SU-DHL-6 (cell line): ENCODE measurements around the gene MEA1.

Experiments used
- H2AFZ ChIP-seq: fragments of 200-600 bp; sonication (generic); 2 replicates; pipeline ENCODE4 v1.6.1; 2014; ENCODE audit warnings: low read depth, mild to moderate bottlenecking, moderate library complexity, mixed read lengths, antibody characterized with exemption, low read length; ENCODE audit not compliant: severe bottlenecking
- H3F3A ChIP-seq: fragments of 200-600 bp; shearing (Covaris generic); 2 replicates; pipeline ENCODE4 v1.6.0; 2016; ENCODE audit warnings: antibody characterized with exemption, mild to moderate bottlenecking; ENCODE audit not compliant: insufficient read depth
- H3K27ac ChIP-seq: fragments of 200-600 bp; sonication (generic); 2 replicates; pipeline ENCODE4 v1.5.1; 2016; ENCODE audit warnings: low read depth, mild to moderate bottlenecking, low read length, moderate library complexity, mixed read lengths
- H3K27me3 ChIP-seq: fragments of 200-600 bp; sonication (generic), shearing (Covaris generic); 2 replicates; pipeline ENCODE4 v1.6.0; 2014; ENCODE audit warnings: mild to moderate bottlenecking, low read length
- H3K36me3 ChIP-seq: fragments of 200-600 bp; sonication (generic); 2 replicates; pipeline ENCODE4 v1.6.1; 2014; ENCODE audit warnings: mild to moderate bottlenecking, low read length, mixed read lengths
- H3K4me2 ChIP-seq: fragments of 300-600, 200-600 bp; shearing (Covaris generic), sonication (generic); 2 replicates; pipeline ENCODE4 v1.6.0; 2014; ENCODE audit warnings: low read length, low read depth, mild to moderate bottlenecking; ENCODE audit not compliant: poor library complexity, severe bottlenecking
- H3K4me3 ChIP-seq: fragments of 200-600 bp; sonication (generic); 2 replicates; pipeline ENCODE4 v1.5.1; 2014; ENCODE audit warnings: antibody characterized with exemption, low read length, mild to moderate bottlenecking, mixed read lengths; ENCODE audit not compliant: insufficient read depth, poor library complexity, severe bottlenecking
- H3K79me2 ChIP-seq: fragments of 200-600 bp; sonication (generic); 2 replicates; pipeline ENCODE4 v1.6.1; 2014; ENCODE audit warnings: mild to moderate bottlenecking, low read length, moderate library complexity; ENCODE audit not compliant: insufficient read depth
- H3K9ac ChIP-seq: fragments of 200-600 bp; sonication (generic); 2 replicates; pipeline ENCODE4 v1.7.0; 2014; ENCODE audit warnings: mild to moderate bottlenecking, low read length
- H3K9me2 ChIP-seq: fragments of 200-600 bp; sonication (generic); replicated peaks from 2 replicates; pipeline ENCODE4 v1.6.1; 2014; ENCODE audit warnings: low read length; ENCODE audit not compliant: insufficient read depth
- H3K9me3 ChIP-seq: fragments of 200-600 bp; sonication (generic); 2 replicates; pipeline ENCODE4 v1.6.1; 2014; ENCODE audit warnings: low read length, mixed read lengths; ENCODE audit not compliant: insufficient read depth
- H4K20me1 ChIP-seq: fragments of 200-600 bp; sonication (generic); 2 replicates; pipeline ENCODE4 v1.6.1; 2014; ENCODE audit warnings: low read depth, mild to moderate bottlenecking, antibody characterized with exemption, low read length, moderate library complexity, mixed read lengths
- EZH2phosphoT487 ChIP-seq: fragments of 200-600 bp; sonication (generic), shearing (Covaris generic); conservative IDR thresholded peaks from 2 replicates; pipeline ENCODE4 v1.6.1; 2018; ENCODE audit warnings: mild to moderate bottlenecking, antibody characterized with exemption, low read length, moderate library complexity, mixed read lengths
- TF ChIP-seq, protein P1 (sequence below): fragments of 200-600 bp; sonication (generic); IDR thresholded peaks from one replicate; pipeline ENCODE4 v1.5.1; 2017; ENCODE audit warnings: antibody characterized with exemption, mild to moderate bottlenecking, low read length, moderate library complexity; ENCODE audit not compliant: insufficient read depth, poor library complexity, severe bottlenecking

Gene MEA1

GRCh38 chr6:43034190-43034525 is 20.4 kb upstream of the MEA1 start:
- no peaks in the 10 kb centered on the region for H3K9me3 ChIP-seq
- H2AFZ ChIP-seq = no peak overlapping the region
- no peaks in the 10 kb centered on the region for H3K27me3 ChIP-seq
- H3K36me3 ChIP-seq = peaks cover 11% of the 10 kb centered on the region
- H3K4me2 ChIP-seq = no peak overlapping the region
- H3K27ac ChIP-seq = no peak overlapping the region
- no peak for TF ChIP-seq EZH2phosphoT487
- TF ChIP-seq, protein P1, sequence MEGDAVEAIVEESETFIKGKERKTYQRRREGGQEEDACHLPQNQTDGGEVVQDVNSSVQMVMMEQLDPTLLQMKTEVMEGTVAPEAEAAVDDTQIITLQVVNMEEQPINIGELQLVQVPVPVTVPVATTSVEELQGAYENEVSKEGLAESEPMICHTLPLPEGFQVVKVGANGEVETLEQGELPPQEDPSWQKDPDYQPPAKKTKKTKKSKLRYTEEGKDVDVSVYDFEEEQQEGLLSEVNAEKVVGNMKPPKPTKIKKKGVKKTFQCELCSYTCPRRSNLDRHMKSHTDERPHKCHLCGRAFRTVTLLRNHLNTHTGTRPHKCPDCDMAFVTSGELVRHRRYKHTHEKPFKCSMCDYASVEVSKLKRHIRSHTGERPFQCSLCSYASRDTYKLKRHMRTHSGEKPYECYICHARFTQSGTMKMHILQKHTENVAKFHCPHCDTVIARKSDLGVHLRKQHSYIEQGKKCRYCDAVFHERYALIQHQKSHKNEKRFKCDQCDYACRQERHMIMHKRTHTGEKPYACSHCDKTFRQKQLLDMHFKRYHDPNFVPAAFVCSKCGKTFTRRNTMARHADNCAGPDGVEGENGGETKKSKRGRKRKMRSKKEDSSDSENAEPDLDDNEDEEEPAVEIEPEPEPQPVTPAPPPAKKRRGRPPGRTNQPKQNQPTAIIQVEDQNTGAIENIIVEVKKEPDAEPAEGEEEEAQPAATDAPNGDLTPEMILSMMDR = no peak
- no peaks in the 10 kb centered on the region for H3K9me2 ChIP-seq
- H3K4me3 ChIP-seq = no peak overlapping the region
- H4K20me1 ChIP-seq = no peaks in the 10 kb centered on the region
- peaks cover 6% of the 10 kb centered on the region; the same call in 1 of the 2 replicates for H3F3A ChIP-seq
- no peak overlapping the region for H3K9ac ChIP-seq
- H3K79me2 ChIP-seq = no peaks in the 10 kb centered on the region

DNA sequence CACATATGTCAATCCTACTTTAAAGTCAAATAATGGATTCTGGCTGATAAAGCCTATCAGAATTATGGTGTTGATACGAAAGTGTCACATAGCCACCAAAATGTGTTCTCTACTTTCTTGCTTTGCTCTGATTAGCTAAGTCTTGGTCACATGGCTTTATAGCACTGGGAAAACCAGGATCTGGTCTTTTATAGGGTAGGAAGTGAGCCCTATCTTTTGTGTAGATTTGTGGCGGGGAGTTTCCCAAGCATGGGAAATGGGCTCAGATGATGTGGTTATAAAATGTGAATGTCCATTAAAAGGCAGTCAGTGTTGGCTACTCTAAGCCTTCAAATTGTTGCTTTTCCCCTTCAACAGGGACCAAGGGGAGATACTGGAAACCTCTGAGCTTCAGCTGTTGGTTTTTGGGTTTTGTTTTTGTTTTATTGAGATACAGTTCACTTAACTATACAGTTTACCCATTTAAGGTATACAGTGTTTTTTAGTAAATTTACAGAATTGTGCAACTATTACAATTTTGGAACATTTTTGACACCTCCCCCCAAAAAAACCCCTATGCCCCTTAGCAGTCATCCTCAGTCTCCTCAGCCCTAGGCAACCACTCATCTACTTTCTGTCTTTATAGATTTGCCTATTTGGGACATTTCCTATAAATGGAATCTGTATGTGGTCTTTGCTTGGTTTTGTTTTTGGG is 19.9 kb upstream of the MEA1 start:
- Histone ChIP-seq H3K79me2 (no peaks in the 10 kb centered on the region), H3K4me2 (no peak overlapping the region), H3K9me2 (no peaks in the 10 kb centered on the region), H3K27ac (no peak overlapping the region), H3F3A (peaks cover 6% of the 10 kb centered on the region; the same call in 1 of the 2 replicates), H4K20me1 (no peaks in the 10 kb centered on the region), H3K9ac (no peak overlapping the region), H3K9me3 (no peaks in the 10 kb centered on the region), H3K4me3 (no peak overlapping the region), H2AFZ (no peak overlapping the region), H3K27me3 (no peaks in the 10 kb centered on the region), H3K36me3 (peaks cover 16% of the 10 kb centered on the region)
- TF ChIP-seq, protein P1 = no peak
- TF ChIP-seq EZH2phosphoT487 = no peak

DNA sequence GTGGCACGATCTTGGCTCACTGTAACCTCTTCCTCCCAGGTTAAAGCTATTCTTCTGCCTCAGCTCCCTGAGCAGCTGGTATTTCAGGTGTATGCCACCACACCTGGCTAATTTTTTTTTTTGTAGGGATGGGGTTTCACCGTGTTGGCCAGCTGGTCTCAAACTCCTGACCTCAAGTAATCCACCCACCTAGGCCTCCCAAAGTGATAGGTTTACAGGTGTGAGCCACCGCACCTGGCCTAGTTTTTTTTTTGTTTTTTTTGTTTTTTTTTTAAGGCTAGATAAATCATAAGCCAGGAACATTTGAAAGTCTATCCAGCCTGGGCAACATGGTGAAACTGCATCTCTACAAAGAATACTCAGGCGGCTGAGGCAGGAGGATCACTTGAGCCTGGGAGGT is 18.6 kb upstream of the MEA1 start:
- H3K27me3 ChIP-seq = no peaks in the 10 kb centered on the region
- TF ChIP-seq EZH2phosphoT487 = no peak
- TF ChIP-seq, protein P1 = no peak
- no peak overlapping the region for H3K9ac ChIP-seq
- no peak overlapping the region for H3K4me3 ChIP-seq
- no peak overlapping the region for H2AFZ ChIP-seq
- no peaks in the 10 kb centered on the region for H3K79me2 ChIP-seq
- no peaks in the 10 kb centered on the region for H3K9me2 ChIP-seq
- H3K9me3 ChIP-seq = no peaks in the 10 kb centered on the region
- peaks cover 21% of the 10 kb centered on the region for H3K36me3 ChIP-seq
- no peak overlapping the region for H3K4me2 ChIP-seq
- H3F3A ChIP-seq = peaks cover 6% of the 10 kb centered on the region; the same call in 1 of the 2 replicates
- H4K20me1 ChIP-seq = no peaks in the 10 kb centered on the region
- no peak overlapping the region for H3K27ac ChIP-seq
